Sigmoid colon (tissue), 7 donors: ENCODE results near the gene RNASEH2B. TPM values are rescaled to one million over a fixed set of nuclear protein-coding genes. Genes with fewer than 3 reads are reported as not detected.

Experiments
- DNase-seq: peaks from one replicate; pipeline ENCODE4 v3.0.0-alpha.2; 2019
- H3K27ac ChIP-seq, 4 donors: fragments of 200-600 bp; sonication (generic); one replicate each; pipeline ENCODE4 v1.5.1; 2016 to 2019; ENCODE audit warnings: mild to moderate bottlenecking in 1 of 4
- H3K27me3 ChIP-seq, 3 donors: fragments of 200-600 bp; sonication (generic); one replicate each; pipeline ENCODE4 v1.5.1; 2019; ENCODE audit warnings: mild to moderate bottlenecking in 1 of 3
- H3K36me3 ChIP-seq, 4 donors: fragments of 200-600 bp; sonication (generic); one replicate each; pipeline ENCODE4 v1.5.1; 2016 to 2019
- H3K4me1 ChIP-seq, 4 donors: fragments of 200-600 bp; sonication (generic); one replicate each; pipeline ENCODE4 v1.5.1; 2017 to 2019
- H3K4me3 ChIP-seq, 4 donors: fragments of 200-600 bp; sonication (generic); one replicate each; pipeline ENCODE4 v1.5.1; 2017 to 2019; ENCODE audit warnings: mild to moderate bottlenecking in 2 of 4, moderate library complexity in 1 of 4
- H3K9me3 ChIP-seq, 4 donors: fragments of 200-600 bp in 3 of 4; sonication (generic) in 3 of 4; one replicate each; pipeline versions ENCODE4 v1.5.1 to v1.6.1; 2013 to 2019
- EP300 ChIP-seq, 4 donors: sonication (generic); formaldehyde crosslinking; IDR thresholded peaks; one replicate each; pipeline ENCODE4 v1.6.1; 2017; ENCODE audit warnings: antibody characterized with exemption in 4 of 4
- POLR2A ChIP-seq, 2 donors: fragments of 450-650 bp; IDR thresholded peaks; one replicate each; pipeline ENCODE4 v1.6.1; 2016; ENCODE audit warnings: antibody characterized with exemption in 2 of 2, mild to moderate bottlenecking in 2 of 2, moderate library complexity in 2 of 2
- POLR2AphosphoS5 ChIP-seq, 4 donors: sonication (generic); formaldehyde crosslinking; IDR thresholded peaks; one replicate each; pipeline ENCODE4 v1.6.1; 2017; ENCODE audit warnings: antibody characterized with exemption in 4 of 4
- WGBS, 2 donors: extraction: QIAGEN DNeasy Blood & Tissue Kit; methylation state at CpG; one replicate each; pipeline ENCODE4 v1.1.7; 2013; 5-methylcytosine and 5-hydroxymethylcytosine counted together
- intact Hi-C: fragments of 100-400 bp; cut with DNase I; formaldehyde crosslinking; loops from one replicate; pipeline ENCODE4 v1.15.1; 2023
- polyA plus RNA-seq, 3 donors: library from polyadenylated mRNA; stranded (reverse); fragments of 200-250 nt; gene quantifications; one replicate each; pipeline ENCODE4 v1.2.3, GENCODE V29; 2013
- total RNA-seq, 4 donors: library from RNA; depleted of rRNA; stranded (reverse); fragments of >200 nt; gene quantifications; one replicate each; pipeline ENCODE4 v1.1.0, GENCODE V29; 2016
- TF ChIP-seq, protein P1 (sequence below), 4 experiments: fragments of 450-650 bp in 3 of 4; fragments of 200-600 bp in 1 of 4; IDR thresholded peaks; one replicate each; pipeline ENCODE4 v1.5.1; 2016 to 2019; ENCODE audit warnings: antibody characterized with exemption in 4 of 4, mild to moderate bottlenecking in 3 of 4, moderate library complexity in 2 of 4
- donor health status: healthy with polysubstance abuse.
- donor health status: Bipolar disorder and iron deficiency.
- donor health status: healthy.

The RNASEH2B gene
- total and polyA plus RNA-seq, 7 donors, result 32.6 to 108 (median 41.1) TPM

GRCh38 chr13:50887151-50887550 lies 22.4 kb upstream of the RNASEH2B start:
- intact Hi-C loops, result no loop called here
- no peaks in the 10 kb centered on the region for H3K27me3 ChIP-seq
- H3K36me3 ChIP-seq, result no peaks in the 10 kb centered on the region
- 85 to 92% methylated on average over 7 of the region's 7 CpGs for WGBS, 2 donors
- TF ChIP-seq, protein P1, sequence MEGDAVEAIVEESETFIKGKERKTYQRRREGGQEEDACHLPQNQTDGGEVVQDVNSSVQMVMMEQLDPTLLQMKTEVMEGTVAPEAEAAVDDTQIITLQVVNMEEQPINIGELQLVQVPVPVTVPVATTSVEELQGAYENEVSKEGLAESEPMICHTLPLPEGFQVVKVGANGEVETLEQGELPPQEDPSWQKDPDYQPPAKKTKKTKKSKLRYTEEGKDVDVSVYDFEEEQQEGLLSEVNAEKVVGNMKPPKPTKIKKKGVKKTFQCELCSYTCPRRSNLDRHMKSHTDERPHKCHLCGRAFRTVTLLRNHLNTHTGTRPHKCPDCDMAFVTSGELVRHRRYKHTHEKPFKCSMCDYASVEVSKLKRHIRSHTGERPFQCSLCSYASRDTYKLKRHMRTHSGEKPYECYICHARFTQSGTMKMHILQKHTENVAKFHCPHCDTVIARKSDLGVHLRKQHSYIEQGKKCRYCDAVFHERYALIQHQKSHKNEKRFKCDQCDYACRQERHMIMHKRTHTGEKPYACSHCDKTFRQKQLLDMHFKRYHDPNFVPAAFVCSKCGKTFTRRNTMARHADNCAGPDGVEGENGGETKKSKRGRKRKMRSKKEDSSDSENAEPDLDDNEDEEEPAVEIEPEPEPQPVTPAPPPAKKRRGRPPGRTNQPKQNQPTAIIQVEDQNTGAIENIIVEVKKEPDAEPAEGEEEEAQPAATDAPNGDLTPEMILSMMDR (IDR thresholded peaks at IDR 0.05), result no peak
- TF ChIP-seq POLR2A (IDR thresholded peaks at IDR 0.05) (no peak), EP300 (IDR thresholded peaks at IDR 0.05) (no peak), POLR2AphosphoS5 (IDR thresholded peaks at IDR 0.05) (no peak)
- H3K4me1 ChIP-seq, result no peaks in the 10 kb centered on the region
- no peak overlapping the region for H3K27ac ChIP-seq
- no peaks in the 10 kb centered on the region for H3K9me3 ChIP-seq
- no peak overlapping the region for H3K4me3 ChIP-seq
- no peak for DNase-seq

- no peak overlapping the region for H3K27ac ChIP-seq
- no peaks in the 10 kb centered on the region for H3K36me3 ChIP-seq
- H3K27me3 ChIP-seq, result no peaks in the 10 kb centered on the region
- intact Hi-C loops, result no loop called here
- H3K4me1 ChIP-seq, result no peaks in the 10 kb centered on the region
- 1 to 45% methylated on average over 1 of the region's 1 CpG for WGBS, 2 donors
- no peak for DNase-seq
- TF ChIP-seq EP300 (IDR thresholded peaks at IDR 0.05), result no peak
- TF ChIP-seq, protein P1 (IDR thresholded peaks at IDR 0.05), result no peak
- no peaks in the 10 kb centered on the region for H3K9me3 ChIP-seq
- no peak overlapping the region for H3K4me3 ChIP-seq
Observed at GRCh38 chr13:50888362-50888761, 21.2 kb upstream of the RNASEH2B start.

- Histone ChIP-seq H3K27me3 (no peaks in the 10 kb centered on the region), H3K9me3 (no peaks in the 10 kb centered on the region), H3K27ac (no peak overlapping the region), H3K4me1 (no peaks in the 10 kb centered on the region), H3K4me3 (no peak overlapping the region), H3K36me3 (no peaks in the 10 kb centered on the region)
- DNase-seq, result no peak
- WGBS, 2 donors, result 0 to 39% methylated on average over 1 of the region's 1 CpG
- intact Hi-C loops, result no loop called here
- TF ChIP-seq, protein P1 (IDR thresholded peaks at IDR 0.05), result no peak
- TF ChIP-seq EP300 (IDR thresholded peaks at IDR 0.05), result no peak
- no peak for TF ChIP-seq POLR2AphosphoS5 (IDR thresholded peaks at IDR 0.05)
- TF ChIP-seq POLR2A (IDR thresholded peaks at IDR 0.05), result no peak
Observed at GRCh38 chr13:50889317-50889716, 20.3 kb upstream of the RNASEH2B start.

GRCh38 chr13:50891206-50891605 lies 18.4 kb upstream of the RNASEH2B start:
- Histone ChIP-seq H3K27me3 (no peaks in the 10 kb centered on the region), H3K4me3 (no peak overlapping the region), H3K36me3 (no peaks in the 10 kb centered on the region), H3K9me3 (no peaks in the 10 kb centered on the region), H3K4me1 (no peaks in the 10 kb centered on the region), H3K27ac (no peak overlapping the region)
- DNase-seq, result no peak
- intact Hi-C loops, result no loop called here
- no peak for TF ChIP-seq POLR2AphosphoS5 (IDR thresholded peaks at IDR 0.05)

DNA sequence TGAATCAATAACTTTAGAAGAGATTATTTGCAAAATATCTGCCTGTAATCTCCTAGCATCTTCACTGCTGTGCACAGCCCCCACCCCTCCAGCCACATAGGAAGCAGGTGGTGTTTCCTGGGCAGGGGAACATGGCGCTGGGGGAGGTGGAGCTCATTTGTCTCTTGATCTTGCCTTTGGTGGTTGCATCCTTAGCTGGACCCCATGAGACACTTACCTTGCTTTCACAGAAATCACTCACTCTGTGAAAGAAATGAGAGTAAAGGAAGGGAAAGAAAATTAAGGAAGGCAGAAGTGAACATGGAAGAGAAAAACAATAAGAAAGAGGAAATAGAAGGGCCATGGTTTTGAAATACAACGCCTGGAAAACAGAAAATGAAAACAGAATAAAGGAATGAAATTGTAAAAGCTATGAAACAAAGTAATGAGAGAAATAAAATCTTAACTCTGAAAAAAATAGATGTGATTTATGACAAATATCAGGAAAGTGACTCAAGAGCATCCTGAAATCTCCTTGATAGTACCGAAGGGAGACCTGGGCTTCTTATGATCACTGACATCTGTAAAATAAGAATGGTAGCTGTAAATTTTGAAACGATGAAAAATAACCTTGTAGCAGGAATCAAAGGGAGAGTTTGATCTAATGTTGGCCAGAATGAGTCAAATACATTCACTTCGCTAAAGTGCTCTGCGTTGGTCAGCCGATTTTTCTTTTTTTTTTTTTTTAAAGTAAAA lies 17.2 kb upstream of the RNASEH2B start:
- Histone ChIP-seq H3K27me3 (no peaks in the 10 kb centered on the region), H3K27ac (no peak overlapping the region), H3K4me3 (no peak overlapping the region), H3K9me3 (no peaks in the 10 kb centered on the region), H3K4me1 (no peaks in the 10 kb centered on the region), H3K36me3 (no peaks in the 10 kb centered on the region)
- WGBS, 2 donors, result 59 to 81% methylated on average over 7 of the region's 7 CpGs
- intact Hi-C loops, result no loop called here
- TF ChIP-seq, protein P1 (IDR thresholded peaks at IDR 0.05), result no peak
- TF ChIP-seq EP300 (IDR thresholded peaks at IDR 0.05), result no peak
- TF ChIP-seq POLR2A (IDR thresholded peaks at IDR 0.05), result no peak
- TF ChIP-seq POLR2AphosphoS5 (IDR thresholded peaks at IDR 0.05), result no peak
- DNase-seq, result no peak
